Activated CD4-positive, CD25-positive, alpha-beta regulatory T cell (primary cell): ENCODE data around the gene PRR14L.
A peak's percentile ranks its signal among the peaks of the same experiment; 100 is the strongest.
"Not testable (repeated sequence)": the region's sequence is repeated elsewhere in the genome, so short reads cannot be mapped to it uniquely, and the experiment has no call there.

ENCODE experiments used
- DNase-seq, 4 experiments: peaks; one replicate each; lab custom pipeline; 2025; lab: John Stamatoyannopoulos, UW

Gene PRR14L

GRCh38 chr22:31749636-31750364 is at the start of gene PRR14L:
Gene PRR14L (minus strand): TSS chr22:31750132. CDS start chr22:31738860, 11,272 bp downstream.
- peak; percentile 97 to 99 (median 98) for DNase-seq

- not testable (repeated sequence) for DNase-seq
Observed at GRCh38 chr22:31799358-31799757, 49.4 kb upstream of the PRR14L start.

- no peak for DNase-seq
Observed at GRCh38 chr22:31790240-31790639, 40.3 kb upstream of the PRR14L start.

GRCh38 chr22:31789803-31790202 is 39.9 kb upstream of the PRR14L start:
- DNase-seq, result no peak

GRCh38 chr22:31776231-31776630 is 26.3 kb upstream of the PRR14L start:
- DNase-seq, result no peak

- DNase-seq, result no peak
Observed at GRCh38 chr22:31773416-31773815, 23.5 kb upstream of the PRR14L start.

GRCh38 chr22:31768422-31769059 is 18.6 kb upstream of the PRR14L start:
- no peak for DNase-seq

- DNase-seq, result no peak
Observed at GRCh38 chr22:31764785-31765184, 14.9 kb upstream of the PRR14L start.

GRCh38 chr22:31758860-31759259 is 8.9 kb upstream of the PRR14L start:
- not testable (repeated sequence) for DNase-seq

GRCh38 chr22:31757265-31757664 is 7.3 kb upstream of the PRR14L start:
- no peak for DNase-seq

GRCh38 chr22:31754813-31755212 is 4.9 kb upstream of the PRR14L start:
- no peak for DNase-seq

GRCh38 chr22:31753634-31754501 is 3.9 kb upstream of the PRR14L start, which contains the start of gene DEPDC5:
Gene DEPDC5 (plus strand): TSS chr22:31754019. CDS start chr22:31754922, 903 bp downstream.
- peak; percentile 92 to 95 (median 94) for DNase-seq

- DNase-seq, result no peak
Observed at GRCh38 chr22:31753005-31753633, 3.2 kb upstream of the PRR14L start.

GRCh38 chr22:31752096-31752847 is 2.3 kb upstream of the PRR14L start:
- no peak for DNase-seq

GRCh38 chr22:31750365-31751284 is 693 bp upstream of the PRR14L start:
- no peak for DNase-seq

- DNase-seq, result no peak
Observed at GRCh38 chr22:31748490-31748889, 1.4 kb downstream of the PRR14L start.

- no peak for DNase-seq
Observed at GRCh38 chr22:31747441-31747840, 2.5 kb downstream of the PRR14L start.

- DNase-seq, result no peak
Observed at GRCh38 chr22:31743871-31744270, 6.1 kb downstream of the PRR14L start.

GRCh38 chr22:31742682-31743081 is 7.2 kb downstream of the PRR14L start:
- DNase-seq, result no peak

- DNase-seq, result no peak
Observed at GRCh38 chr22:31742115-31742514, 7.8 kb downstream of the PRR14L start.
